Endothelial cell (in vitro differentiated cells): ENCODE results near the gene INTS11. TPM values are rescaled to one million over a fixed set of nuclear protein-coding genes. Genes with fewer than 3 reads are reported as not detected.
A peak's percentile ranks its signal among the peaks of the same experiment; 100 is the strongest.

Experiments
- DNase-seq: peaks from one replicate; pipeline ENCODE4 v3.0.0; 2021; ENCODE audit warnings: low spot score
- H3K27ac Mint-ChIP-seq: one replicate; pipeline ENCODE4 v1.8.0; 2021; ENCODE audit warnings: mixed read lengths, inconsistent platforms; ENCODE audit not compliant: unreplicated experiment
- H3K27me3 Mint-ChIP-seq: one replicate; pipeline ENCODE4 v1.8.0; 2021; ENCODE audit warnings: mild to moderate bottlenecking, moderate library complexity, mixed read lengths, inconsistent platforms; ENCODE audit not compliant: unreplicated experiment
- H3K36me3 Mint-ChIP-seq: one replicate; pipeline ENCODE4 v1.8.0; 2021; ENCODE audit warnings: mild to moderate bottlenecking, low read depth, mixed read lengths, inconsistent platforms; ENCODE audit not compliant: unreplicated experiment
- H3K4me1 Mint-ChIP-seq: one replicate; pipeline ENCODE4 v1.8.0; 2021; ENCODE audit warnings: mild to moderate bottlenecking, mixed read lengths, inconsistent platforms; ENCODE audit not compliant: unreplicated experiment
- H3K4me3 Mint-ChIP-seq: one replicate; pipeline ENCODE4 v1.8.0; 2021; ENCODE audit warnings: mild to moderate bottlenecking, mixed read lengths, inconsistent platforms; ENCODE audit not compliant: unreplicated experiment
- H3K9me3 Mint-ChIP-seq: one replicate; pipeline ENCODE4 v1.8.0; 2021; ENCODE audit warnings: mixed read lengths, inconsistent platforms; ENCODE audit not compliant: unreplicated experiment
- CTCF ChIP-seq: fragments of 200-600 bp; sonication (generic); IDR thresholded peaks from one replicate; pipeline ENCODE4 v1.5.0; 2021; ENCODE audit warnings: antibody characterized with exemption; ENCODE audit not compliant: unreplicated experiment
- total RNA-seq: library from RNA; stranded (reverse); fragmentation: NEBNext Ultra II Directional; extraction: Animal tissue kit (Norgen Biotek cat#: 25700); gene quantifications from one replicate; pipeline ENCODE4 v1.2.1, GENCODE V29; 2021; ENCODE audit not compliant: unreplicated experiment

The INTS11 gene
- total RNA-seq, 1 donor from 2014 or later: 104 TPM

GRCh38 chr1:1327291-1327690 lies 2.8 kb upstream of the INTS11 start:
- peaks cover 20% of the 10 kb centered on the region for H3K27me3 Mint-ChIP-seq
- no peak for TF ChIP-seq CTCF
- peaks cover 14% of the 10 kb centered on the region for H3K36me3 Mint-ChIP-seq
- H3K4me1 Mint-ChIP-seq: peaks cover 12% of the 10 kb centered on the region
- no peaks in the 10 kb centered on the region for H3K9me3 Mint-ChIP-seq
- no peak overlapping the region for H3K4me3 Mint-ChIP-seq
- H3K27ac Mint-ChIP-seq: no peak overlapping the region
- DNase-seq: no peak

DNA sequence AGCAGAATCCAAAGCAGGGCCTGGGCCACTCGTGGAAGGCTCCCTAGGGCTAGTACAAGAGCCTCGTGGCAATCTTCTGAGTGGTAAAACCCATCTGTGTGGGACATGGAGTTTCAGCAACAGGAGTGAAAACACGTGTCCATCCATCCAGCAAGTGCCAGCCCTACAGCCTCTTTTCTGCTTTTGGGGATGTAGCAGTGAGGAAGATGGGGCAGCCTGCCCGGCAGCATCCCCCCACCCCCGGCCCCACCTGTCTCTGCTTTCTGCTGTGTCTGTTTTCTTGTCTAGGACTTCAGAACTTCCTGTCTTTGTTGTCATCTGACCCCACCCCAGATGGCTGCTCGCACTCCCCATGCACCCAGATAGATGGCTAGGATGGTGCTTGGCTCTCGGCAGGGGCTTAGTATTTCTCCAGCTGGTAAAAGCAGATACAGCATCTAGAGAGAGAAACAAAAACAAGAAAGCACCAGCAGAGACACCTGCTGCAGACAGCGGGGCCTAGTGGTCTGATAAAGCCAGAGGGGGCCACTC lies 1.7 kb upstream of the INTS11 start:
- Mint-ChIP-seq H3K4me1 (peaks cover 16% of the 10 kb centered on the region), H3K36me3 (peaks cover 14% of the 10 kb centered on the region), H3K4me3 (peak overlapping the region; percentile 86), H3K27me3 (peaks cover 23% of the 10 kb centered on the region), H3K9me3 (no peaks in the 10 kb centered on the region), H3K27ac (no peak overlapping the region)
- no peak for TF ChIP-seq CTCF
- DNase-seq: no peak

GRCh38 chr1:1325288-1326074 lies 1.0 kb upstream of the INTS11 start:
- no peak for DNase-seq
- no peak overlapping the region for H3K27ac Mint-ChIP-seq
- TF ChIP-seq CTCF: no peak
- H3K4me1 Mint-ChIP-seq: peaks cover 16% of the 10 kb centered on the region
- peaks cover 14% of the 10 kb centered on the region for H3K36me3 Mint-ChIP-seq
- no peaks in the 10 kb centered on the region for H3K9me3 Mint-ChIP-seq
- peaks cover 20% of the 10 kb centered on the region for H3K27me3 Mint-ChIP-seq
- H3K4me3 Mint-ChIP-seq: peak overlapping the region; percentile 85

DNA sequence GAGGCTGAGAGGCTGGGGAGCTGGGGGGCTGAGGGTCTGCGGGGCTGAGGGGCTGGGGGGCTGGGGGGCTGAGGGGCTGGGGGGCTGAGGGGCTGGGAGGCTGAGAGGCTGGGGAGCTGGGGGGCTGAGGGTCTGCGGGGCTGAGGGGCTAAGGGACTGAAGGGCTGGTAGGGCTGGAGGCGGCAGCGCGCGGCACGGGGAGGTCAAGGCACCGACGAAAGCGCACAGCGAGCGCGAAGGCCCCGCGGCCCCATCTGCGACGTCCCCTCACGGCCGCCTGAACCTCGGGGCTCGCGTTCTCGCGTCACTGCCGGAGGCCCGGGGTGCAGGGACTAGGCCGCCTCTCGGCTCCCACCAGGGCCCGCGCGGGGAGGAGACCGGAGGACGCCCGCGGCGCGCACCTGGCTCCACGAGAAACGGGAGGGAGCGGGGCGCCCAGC lies 356 bp downstream of the INTS11 start:
- DNase-seq: no peak
- no peaks in the 10 kb centered on the region for H3K9me3 Mint-ChIP-seq
- H3K27ac Mint-ChIP-seq: no peak overlapping the region
- H3K36me3 Mint-ChIP-seq: peaks cover 10% of the 10 kb centered on the region
- peak overlapping the region; percentile 89 for H3K4me3 Mint-ChIP-seq
- peaks cover 15% of the 10 kb centered on the region for H3K27me3 Mint-ChIP-seq
- TF ChIP-seq CTCF: no peak
- H3K4me1 Mint-ChIP-seq: peaks cover 16% of the 10 kb centered on the region

GRCh38 chr1:1322952-1323351 lies 1.5 kb downstream of the INTS11 start:
- no peak for TF ChIP-seq CTCF
- Mint-ChIP-seq H3K9me3 (no peaks in the 10 kb centered on the region), H3K27ac (no peak overlapping the region), H3K4me1 (peaks cover 16% of the 10 kb centered on the region), H3K36me3 (peaks cover 11% of the 10 kb centered on the region), H3K27me3 (peaks cover 12% of the 10 kb centered on the region), H3K4me3 (peak overlapping the region; percentile 94)
- no peak for DNase-seq
